Panc1 (cell line): ENCODE results near the gene CD80. TPM values are rescaled to one million over a fixed set of nuclear protein-coding genes. Genes with fewer than 3 reads are reported as not detected.

ENCODE experiments used
- ATAC-seq: fragments of 200-7000 bp; cut with Tn5 transposase; 2 replicates; pipeline ENCODE4 v1.9.1; 2020; ENCODE audit warnings: mild to moderate bottlenecking, moderate library complexity
- BruUV-seq: library from RNA; stranded (reverse); fragments of 400-500 nt; replicated peaks from 2 replicates; lab custom pipeline; 2021; lab: Mats Ljungman, UMichigan
- CTCF ChIA-PET: fragments of 300-600 bp; sonication (Branson Sonifier 250); formaldehyde crosslinking; loops from one replicate; lab custom pipeline; 2022; ENCODE audit warnings: antibody characterized with exemption; lab: Charles Lee
- POLR2A ChIA-PET: fragments of 300-600 bp; sonication (Branson Sonifier 250); formaldehyde crosslinking; loops from one replicate; lab custom pipeline; 2022; ENCODE audit warnings: antibody characterized with exemption; lab: Charles Lee
- DNase-seq: peaks from one replicate; pipeline ENCODE4 v3.0.0-alpha.2; 2010; ENCODE audit warnings: low read depth, low spot score
- H3K27ac ChIP-seq: 2 replicates; pipeline ENCODE4 v1.5.1; 2011; ENCODE audit warnings: mild to moderate bottlenecking, low read length, inconsistent platforms
- H3K27me3 ChIP-seq: fragments of 200-500 bp; sonication (Bioruptor generic); 2 replicates; pipeline ENCODE4 v1.6.0; 2014; ENCODE audit warnings: low read length, inconsistent platforms; ENCODE audit not compliant: control insufficient read depth, insufficient read depth
- H3K36me3 ChIP-seq: fragments of 200-500 bp; sonication (Bioruptor generic); 2 replicates; pipeline ENCODE4 v1.5.1; 2014; ENCODE audit warnings: inconsistent platforms, mild to moderate bottlenecking, low read length, moderate library complexity; ENCODE audit not compliant: control insufficient read depth, insufficient read depth
- H3K4me1 ChIP-seq: 2 replicates; pipeline ENCODE4 v1.5.1; 2011; ENCODE audit warnings: inconsistent platforms, mild to moderate bottlenecking, low read length, moderate library complexity; ENCODE audit not compliant: control insufficient read depth, insufficient read depth
- H3K4me3 ChIP-seq, 2 experiments: 2 replicates each; pipeline ENCODE4 v1.5.1; 2011 to 2012; ENCODE audit warnings: low read depth in 2 of 2, low read length in 2 of 2, mild to moderate bottlenecking in 2 of 2, inconsistent platforms in 1 of 2, moderate library complexity in 1 of 2
- H3K9me3 ChIP-seq: fragments of 200-500 bp; sonication (Bioruptor generic); 2 replicates; pipeline ENCODE4 v1.5.1; 2014; ENCODE audit warnings: low read depth, mild to moderate bottlenecking, inconsistent platforms, low read length, moderate library complexity; ENCODE audit not compliant: control insufficient read depth, insufficient read depth
- POLR2AphosphoS5 ChIP-seq: IDR thresholded peaks from 2 replicates; pipeline ENCODE4 v1.6.1; 2012; ENCODE audit warnings: mild to moderate bottlenecking, low read depth, low read length, moderate library complexity
- SIN3A ChIP-seq: IDR thresholded peaks from 2 replicates; pipeline ENCODE4 v1.6.1; 2012; ENCODE audit warnings: low read depth, mild to moderate bottlenecking, low read length, moderate library complexity, borderline replicate concordance; ENCODE audit not compliant: insufficient read depth
- TCF7L2 ChIP-seq: IDR thresholded peaks from 2 replicates; pipeline ENCODE4 v1.6.1; 2011; ENCODE audit warnings: mild to moderate bottlenecking, low read depth, low read length, inconsistent platforms
- in situ Hi-C: cut with HindIII; loops from 2 replicates; pipeline ENCODE4 v1.10.0; 2016; ENCODE audit warnings: low sequenced_read_pairs, low pct_unique_long_range_greater_than_20kb
- intact Hi-C: fragments of 100-400 bp; cut with micrococcal nuclease; formaldehyde crosslinking; loops from one replicate; pipeline ENCODE4 v1.10.0; 2022; ENCODE audit not compliant: unreplicated experiment
- total RNA-seq: library from RNA; stranded (reverse); gene quantifications from one replicate; pipeline ENCODE4 v1.2.1, GENCODE V29; 2021; ENCODE audit not compliant: unreplicated experiment
- TF ChIP-seq, protein P1 (sequence below): fragments of 450-650 bp; IDR thresholded peaks from 2 replicates; pipeline ENCODE4 v1.5.1; 2017; ENCODE audit warnings: mild to moderate bottlenecking
- TF ChIP-seq, protein P2 (sequence below), 2 experiments: IDR thresholded peaks; 2 replicates each; pipeline ENCODE4 v1.6.1; 2011 to 2012; ENCODE audit warnings: low read depth in 2 of 2, control low read depth in 1 of 2, low read length in 1 of 2, mild to moderate bottlenecking in 1 of 2, moderate library complexity in 1 of 2; ENCODE audit not compliant: insufficient read depth in 1 of 2

CD80 gene
- total RNA-seq, 1 experiment from 2014 or later = 0.15 TPM

DNA sequence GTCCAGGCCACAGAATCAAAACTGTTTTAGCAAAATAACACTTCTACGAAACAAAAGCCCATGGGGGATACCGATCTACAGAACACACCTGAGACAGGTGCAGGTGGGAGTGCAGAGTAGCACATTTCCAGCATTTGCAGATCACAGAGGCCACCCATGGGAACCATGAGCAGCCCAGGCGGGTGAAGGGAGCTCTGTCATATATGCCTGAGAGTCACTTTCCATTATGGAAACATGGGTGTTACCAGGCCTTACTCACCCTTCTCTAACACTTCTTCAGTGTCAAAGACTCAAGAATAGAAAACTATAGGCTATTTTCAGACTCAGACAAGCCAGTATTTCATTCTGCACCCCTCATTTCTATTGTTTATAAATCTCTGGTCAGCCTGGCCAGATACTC, 41.7 kb upstream of the CD80 start:
- H3K27ac ChIP-seq = no peak overlapping the region
- intact Hi-C loops = no loop called here
- DNase-seq (no peak), ATAC-seq (no peak)
- no peaks in the 10 kb centered on the region for H3K4me1 ChIP-seq
- no TSS peak for BruUV-seq
- ChIA-PET POLR2A (no interaction called here), CTCF (no interaction called here)
- H3K4me3 ChIP-seq = no peak overlapping the region
- peaks cover 6% of the 10 kb centered on the region; the same call in 1 of the 2 replicates for H3K27me3 ChIP-seq
- TF ChIP-seq, protein P1, sequence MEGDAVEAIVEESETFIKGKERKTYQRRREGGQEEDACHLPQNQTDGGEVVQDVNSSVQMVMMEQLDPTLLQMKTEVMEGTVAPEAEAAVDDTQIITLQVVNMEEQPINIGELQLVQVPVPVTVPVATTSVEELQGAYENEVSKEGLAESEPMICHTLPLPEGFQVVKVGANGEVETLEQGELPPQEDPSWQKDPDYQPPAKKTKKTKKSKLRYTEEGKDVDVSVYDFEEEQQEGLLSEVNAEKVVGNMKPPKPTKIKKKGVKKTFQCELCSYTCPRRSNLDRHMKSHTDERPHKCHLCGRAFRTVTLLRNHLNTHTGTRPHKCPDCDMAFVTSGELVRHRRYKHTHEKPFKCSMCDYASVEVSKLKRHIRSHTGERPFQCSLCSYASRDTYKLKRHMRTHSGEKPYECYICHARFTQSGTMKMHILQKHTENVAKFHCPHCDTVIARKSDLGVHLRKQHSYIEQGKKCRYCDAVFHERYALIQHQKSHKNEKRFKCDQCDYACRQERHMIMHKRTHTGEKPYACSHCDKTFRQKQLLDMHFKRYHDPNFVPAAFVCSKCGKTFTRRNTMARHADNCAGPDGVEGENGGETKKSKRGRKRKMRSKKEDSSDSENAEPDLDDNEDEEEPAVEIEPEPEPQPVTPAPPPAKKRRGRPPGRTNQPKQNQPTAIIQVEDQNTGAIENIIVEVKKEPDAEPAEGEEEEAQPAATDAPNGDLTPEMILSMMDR = no peak
- TF ChIP-seq SIN3A = no peak
- no peak for TF ChIP-seq TCF7L2
- TF ChIP-seq, protein P2, sequence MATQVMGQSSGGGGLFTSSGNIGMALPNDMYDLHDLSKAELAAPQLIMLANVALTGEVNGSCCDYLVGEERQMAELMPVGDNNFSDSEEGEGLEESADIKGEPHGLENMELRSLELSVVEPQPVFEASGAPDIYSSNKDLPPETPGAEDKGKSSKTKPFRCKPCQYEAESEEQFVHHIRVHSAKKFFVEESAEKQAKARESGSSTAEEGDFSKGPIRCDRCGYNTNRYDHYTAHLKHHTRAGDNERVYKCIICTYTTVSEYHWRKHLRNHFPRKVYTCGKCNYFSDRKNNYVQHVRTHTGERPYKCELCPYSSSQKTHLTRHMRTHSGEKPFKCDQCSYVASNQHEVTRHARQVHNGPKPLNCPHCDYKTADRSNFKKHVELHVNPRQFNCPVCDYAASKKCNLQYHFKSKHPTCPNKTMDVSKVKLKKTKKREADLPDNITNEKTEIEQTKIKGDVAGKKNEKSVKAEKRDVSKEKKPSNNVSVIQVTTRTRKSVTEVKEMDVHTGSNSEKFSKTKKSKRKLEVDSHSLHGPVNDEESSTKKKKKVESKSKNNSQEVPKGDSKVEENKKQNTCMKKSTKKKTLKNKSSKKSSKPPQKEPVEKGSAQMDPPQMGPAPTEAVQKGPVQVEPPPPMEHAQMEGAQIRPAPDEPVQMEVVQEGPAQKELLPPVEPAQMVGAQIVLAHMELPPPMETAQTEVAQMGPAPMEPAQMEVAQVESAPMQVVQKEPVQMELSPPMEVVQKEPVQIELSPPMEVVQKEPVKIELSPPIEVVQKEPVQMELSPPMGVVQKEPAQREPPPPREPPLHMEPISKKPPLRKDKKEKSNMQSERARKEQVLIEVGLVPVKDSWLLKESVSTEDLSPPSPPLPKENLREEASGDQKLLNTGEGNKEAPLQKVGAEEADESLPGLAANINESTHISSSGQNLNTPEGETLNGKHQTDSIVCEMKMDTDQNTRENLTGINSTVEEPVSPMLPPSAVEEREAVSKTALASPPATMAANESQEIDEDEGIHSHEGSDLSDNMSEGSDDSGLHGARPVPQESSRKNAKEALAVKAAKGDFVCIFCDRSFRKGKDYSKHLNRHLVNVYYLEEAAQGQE (IDR thresholded peaks at IDR 0.05; ENCODE audit: insufficient read depth in 1 of 2, low read depth in 2 of 2, low read length in 1 of 2) = no peak
- TF ChIP-seq POLR2AphosphoS5 = no peak
- in situ Hi-C loops = no loop called here
- H3K9me3 ChIP-seq = no peaks in the 10 kb centered on the region
- no peaks in the 10 kb centered on the region for H3K36me3 ChIP-seq

DNA sequence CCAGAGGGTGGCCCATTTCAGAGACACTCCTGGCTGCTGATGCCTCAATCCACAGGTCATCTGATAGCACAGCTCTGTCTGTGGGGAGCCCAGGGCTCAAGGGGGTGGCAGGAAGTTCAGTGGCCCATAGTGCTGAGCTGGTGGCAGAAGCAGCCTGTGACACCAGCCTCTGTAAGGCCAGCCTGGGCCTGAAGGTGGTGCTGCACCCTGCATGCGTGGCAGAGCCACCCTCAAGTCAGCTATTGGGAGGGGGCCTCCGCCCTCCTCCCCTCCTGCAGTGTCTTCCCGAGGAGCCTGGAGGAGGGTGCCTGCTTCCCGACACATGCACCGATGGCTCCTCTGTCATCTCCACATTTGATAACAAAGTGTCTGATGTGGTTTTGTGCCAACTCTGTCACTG, 41.3 kb upstream of the CD80 start:
- DNase-seq (peak; percentile 20), ATAC-seq (peak; percentile 70; the same call in 1 of the 2 replicates)
- Histone ChIP-seq H3K4me3 (no peak overlapping the region), H3K9me3 (no peaks in the 10 kb centered on the region), H3K36me3 (no peaks in the 10 kb centered on the region), H3K4me1 (no peaks in the 10 kb centered on the region), H3K27ac (no peak overlapping the region), H3K27me3 (peaks cover 6% of the 10 kb centered on the region; the same call in 1 of the 2 replicates)
- BruUV-seq = no TSS peak
- intact Hi-C loops = no loop called here
- TF ChIP-seq POLR2AphosphoS5 (no peak), TCF7L2 (no peak), SIN3A (no peak)
- TF ChIP-seq, protein P1 = peak; percentile 56
- TF ChIP-seq, protein P2 (IDR thresholded peaks at IDR 0.05; ENCODE audit: insufficient read depth in 1 of 2, low read depth in 2 of 2, low read length in 1 of 2) = no peak
- ChIA-PET CTCF (no interaction called here), POLR2A (no interaction called here)
- in situ Hi-C loops = no loop called here
